ENCODE data around the gene COPZ1. TPM values are rescaled to one million over a fixed set of nuclear protein-coding genes. Genes with fewer than 3 reads are reported as not detected.

COPZ1 gene
- total and polyA plus RNA-seq, 2 experiments from 2014 or later: 164 to 207 TPM

DNA sequence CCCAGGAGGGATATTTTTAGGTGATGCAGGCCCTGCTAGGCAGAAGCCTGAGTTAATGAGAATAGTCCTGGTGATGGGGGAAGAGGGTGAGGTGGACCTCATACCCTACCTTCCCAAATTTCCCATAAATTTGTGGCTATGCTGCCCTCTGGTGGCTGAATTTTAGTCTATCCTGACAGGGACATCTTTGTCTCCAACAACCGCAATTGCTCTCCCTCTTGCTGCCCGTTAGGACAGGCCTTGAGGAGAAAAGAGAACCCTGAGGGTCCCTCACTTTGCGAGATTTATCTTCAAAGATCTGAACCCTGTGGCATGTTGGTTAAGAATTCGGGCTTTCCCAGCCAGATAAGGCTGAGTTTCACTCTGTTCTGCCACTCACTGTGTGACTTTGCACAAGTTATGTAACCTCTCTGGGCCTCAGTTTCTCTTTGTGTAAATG, 69.4 kb downstream of the COPZ1 start:
- no peak overlapping the region for H2AFZ ChIP-seq
- no peak overlapping the region for H3K4me2 ChIP-seq
- no peak overlapping the region for H3K4me3 ChIP-seq
- H3K9me3 ChIP-seq (ENCODE audit: low read depth): no peaks in the 10 kb centered on the region
- no peaks in the 10 kb centered on the region for H3K27me3 ChIP-seq
- peak; percentile 74 for DNase-seq (ENCODE audit: low spot score)
- no peaks in the 10 kb centered on the region for H3K9me2 ChIP-seq (replicated peaks; ENCODE audit: insufficient read depth)
- WGBS (ENCODE audit: low lambda C conversion rate, missing lambda C conversion rate): 30% methylated on average over 4 of the region's 4 CpGs
- no peaks in the 10 kb centered on the region for H3K4me1 ChIP-seq (ENCODE audit: insufficient read depth)
- no peaks in the 10 kb centered on the region for H4K20me1 ChIP-seq (ENCODE audit: insufficient read depth, poor library complexity, severe bottlenecking)
- H3K36me3 ChIP-seq (replicated peaks; ENCODE audit: insufficient read depth, low read depth): no peaks in the 10 kb centered on the region
- H3K27ac ChIP-seq: no peak overlapping the region
- H3K79me2 ChIP-seq: no peaks in the 10 kb centered on the region
- TF ChIP-seq, protein P1, sequence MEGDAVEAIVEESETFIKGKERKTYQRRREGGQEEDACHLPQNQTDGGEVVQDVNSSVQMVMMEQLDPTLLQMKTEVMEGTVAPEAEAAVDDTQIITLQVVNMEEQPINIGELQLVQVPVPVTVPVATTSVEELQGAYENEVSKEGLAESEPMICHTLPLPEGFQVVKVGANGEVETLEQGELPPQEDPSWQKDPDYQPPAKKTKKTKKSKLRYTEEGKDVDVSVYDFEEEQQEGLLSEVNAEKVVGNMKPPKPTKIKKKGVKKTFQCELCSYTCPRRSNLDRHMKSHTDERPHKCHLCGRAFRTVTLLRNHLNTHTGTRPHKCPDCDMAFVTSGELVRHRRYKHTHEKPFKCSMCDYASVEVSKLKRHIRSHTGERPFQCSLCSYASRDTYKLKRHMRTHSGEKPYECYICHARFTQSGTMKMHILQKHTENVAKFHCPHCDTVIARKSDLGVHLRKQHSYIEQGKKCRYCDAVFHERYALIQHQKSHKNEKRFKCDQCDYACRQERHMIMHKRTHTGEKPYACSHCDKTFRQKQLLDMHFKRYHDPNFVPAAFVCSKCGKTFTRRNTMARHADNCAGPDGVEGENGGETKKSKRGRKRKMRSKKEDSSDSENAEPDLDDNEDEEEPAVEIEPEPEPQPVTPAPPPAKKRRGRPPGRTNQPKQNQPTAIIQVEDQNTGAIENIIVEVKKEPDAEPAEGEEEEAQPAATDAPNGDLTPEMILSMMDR (IDR thresholded peaks at IDR 0.05; ENCODE audit: poor library complexity): peak; percentile 71
- TF ChIP-seq EZH2phosphoT487 (IDR thresholded peaks at IDR 0.05; ENCODE audit: low read depth, severe bottlenecking, unreplicated experiment): no peak

DNA sequence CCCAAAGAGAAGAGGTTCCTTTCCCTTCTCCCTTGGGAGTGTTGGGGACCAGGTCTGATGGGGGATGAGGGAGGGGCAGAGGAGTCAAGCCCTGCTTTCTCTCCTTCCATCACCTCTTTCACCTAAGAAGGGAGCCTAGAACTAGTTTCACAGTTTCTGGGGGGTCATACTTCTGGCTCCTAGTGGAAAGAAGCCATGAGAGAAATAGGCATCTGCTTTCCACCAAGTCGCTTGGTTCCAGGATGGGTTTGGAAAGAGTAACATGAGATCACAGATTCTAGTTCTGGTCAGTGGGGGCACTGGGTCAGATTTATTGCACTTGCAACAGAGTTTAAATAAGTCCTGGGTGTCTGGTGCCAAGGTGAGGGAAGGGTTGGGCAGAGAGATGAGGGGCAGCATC, 70.1 kb downstream of the COPZ1 start:
- TF ChIP-seq EZH2phosphoT487 (IDR thresholded peaks at IDR 0.05; ENCODE audit: low read depth, severe bottlenecking, unreplicated experiment) (no peak), EZH2 (IDR thresholded peaks at IDR 0.05; ENCODE audit: borderline replicate concordance) (no peak)
- TF ChIP-seq, protein P1 (IDR thresholded peaks at IDR 0.05; ENCODE audit: poor library complexity): no peak
- WGBS (ENCODE audit: low lambda C conversion rate, missing lambda C conversion rate): 94% methylated on average over 1 of the region's 1 CpG
- Histone ChIP-seq H3K9me3 (ENCODE audit: low read depth) (no peaks in the 10 kb centered on the region), H2AFZ (no peak overlapping the region), H3K4me1 (ENCODE audit: insufficient read depth) (no peaks in the 10 kb centered on the region), H3K79me2 (no peaks in the 10 kb centered on the region), H3K36me3 (replicated peaks; ENCODE audit: insufficient read depth, low read depth) (no peaks in the 10 kb centered on the region), H3K27ac (no peak overlapping the region), H3K27me3 (no peaks in the 10 kb centered on the region), H3K4me2 (no peak overlapping the region), H4K20me1 (ENCODE audit: insufficient read depth, poor library complexity, severe bottlenecking) (no peaks in the 10 kb centered on the region), H3K4me3 (no peak overlapping the region), H3K9me2 (replicated peaks; ENCODE audit: insufficient read depth) (no peaks in the 10 kb centered on the region)
- no peak for DNase-seq (ENCODE audit: low spot score)

DNA sequence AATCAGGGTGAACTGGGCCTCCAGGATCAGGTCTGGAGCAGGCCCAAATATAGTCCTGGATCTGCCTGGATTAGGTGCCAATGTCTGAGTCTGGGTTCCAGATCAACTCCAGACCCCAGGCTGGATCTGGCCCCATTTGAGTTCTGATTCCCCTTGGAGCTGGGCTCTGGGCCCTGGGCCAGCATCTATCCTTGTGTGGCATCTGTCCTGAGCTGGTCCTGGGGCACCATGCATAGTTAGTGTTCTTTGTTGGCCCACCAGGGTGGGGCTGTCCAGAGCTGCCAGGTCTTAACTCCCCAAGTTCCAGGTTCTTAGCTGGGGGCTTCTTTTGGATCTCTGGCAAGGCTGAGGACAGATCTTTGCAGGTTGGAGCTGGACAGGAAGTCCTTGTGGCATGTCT, 70.6 kb downstream of the COPZ1 start:
- no peaks in the 10 kb centered on the region for H3K9me3 ChIP-seq (ENCODE audit: low read depth)
- no peak overlapping the region for H3K4me2 ChIP-seq
- H3K27ac ChIP-seq: no peak overlapping the region
- H4K20me1 ChIP-seq (ENCODE audit: insufficient read depth, poor library complexity, severe bottlenecking): no peaks in the 10 kb centered on the region
- H3K9me2 ChIP-seq (replicated peaks; ENCODE audit: insufficient read depth): no peaks in the 10 kb centered on the region
- no peaks in the 10 kb centered on the region for H3K27me3 ChIP-seq
- no peak overlapping the region for H2AFZ ChIP-seq
- H3K79me2 ChIP-seq: no peaks in the 10 kb centered on the region
- H3K4me3 ChIP-seq: no peak overlapping the region
- no peak for DNase-seq (ENCODE audit: low spot score)
- TF ChIP-seq EZH2phosphoT487 (IDR thresholded peaks at IDR 0.05; ENCODE audit: low read depth, severe bottlenecking, unreplicated experiment) (no peak), EZH2 (IDR thresholded peaks at IDR 0.05; ENCODE audit: borderline replicate concordance) (no peak)
- TF ChIP-seq, protein P1 (IDR thresholded peaks at IDR 0.05; ENCODE audit: poor library complexity): no peak
- H3K4me1 ChIP-seq (ENCODE audit: insufficient read depth): no peaks in the 10 kb centered on the region
- H3K36me3 ChIP-seq (replicated peaks; ENCODE audit: insufficient read depth, low read depth): no peaks in the 10 kb centered on the region

DNA sequence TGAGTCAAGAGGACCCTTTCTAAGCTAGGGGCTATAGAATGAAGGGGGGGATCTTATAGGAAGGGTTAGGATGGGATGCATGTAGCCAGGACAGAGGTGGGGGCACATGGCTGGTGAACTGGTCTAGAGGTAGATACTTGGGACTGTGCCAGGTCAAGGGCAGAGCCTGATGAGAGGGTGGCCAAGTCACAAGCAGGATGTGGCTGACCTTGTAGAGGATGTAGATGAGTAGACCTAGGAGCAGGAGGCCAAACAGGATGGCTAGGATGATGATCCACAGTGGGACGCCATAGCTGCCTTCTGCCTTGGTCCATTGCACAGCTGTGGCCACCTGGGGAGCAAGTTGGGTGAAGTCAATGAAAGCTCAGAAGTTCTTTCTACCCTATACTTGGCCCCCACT, 72.2 kb downstream of the COPZ1 start:
- DNase-seq (ENCODE audit: low spot score): no peak
- no peak overlapping the region for H3K27ac ChIP-seq
- no peaks in the 10 kb centered on the region for H4K20me1 ChIP-seq (ENCODE audit: insufficient read depth, poor library complexity, severe bottlenecking)
- H3K27me3 ChIP-seq: no peaks in the 10 kb centered on the region
- H3K9me3 ChIP-seq (ENCODE audit: low read depth): no peaks in the 10 kb centered on the region
- no peaks in the 10 kb centered on the region for H3K79me2 ChIP-seq
- TF ChIP-seq, protein P1 (IDR thresholded peaks at IDR 0.05; ENCODE audit: poor library complexity): no peak
- TF ChIP-seq EZH2 (IDR thresholded peaks at IDR 0.05; ENCODE audit: borderline replicate concordance) (no peak), EZH2phosphoT487 (IDR thresholded peaks at IDR 0.05; ENCODE audit: low read depth, severe bottlenecking, unreplicated experiment) (no peak)
- no peak overlapping the region for H2AFZ ChIP-seq
- no peak overlapping the region for H3K4me3 ChIP-seq
- H3K4me2 ChIP-seq: no peak overlapping the region
- H3K4me1 ChIP-seq (ENCODE audit: insufficient read depth): no peaks in the 10 kb centered on the region
- WGBS (ENCODE audit: low lambda C conversion rate, missing lambda C conversion rate): 100% methylated on average over 1 of the region's 1 CpG
- no peaks in the 10 kb centered on the region for H3K36me3 ChIP-seq (replicated peaks; ENCODE audit: insufficient read depth, low read depth)
- H3K9me2 ChIP-seq (replicated peaks; ENCODE audit: insufficient read depth): no peaks in the 10 kb centered on the region
